HG03558 (cell line): ENCODE results near the gene FOXN3.

ENCODE experiments used
- ATAC-seq: cut with Tn5 transposase; IDR thresholded peaks from one replicate; pipeline ENCODE4 v1.9.1; 2021; ENCODE audit warnings: moderate number of reproducible peaks; ENCODE audit not compliant: unreplicated experiment; ENCODE audit errors: extremely low read depth

FOXN3 gene

GRCh38 chr14:89290813-89291212 lies 126.2 kb downstream of the FOXN3 start:
- no peak for ATAC-seq

DNA sequence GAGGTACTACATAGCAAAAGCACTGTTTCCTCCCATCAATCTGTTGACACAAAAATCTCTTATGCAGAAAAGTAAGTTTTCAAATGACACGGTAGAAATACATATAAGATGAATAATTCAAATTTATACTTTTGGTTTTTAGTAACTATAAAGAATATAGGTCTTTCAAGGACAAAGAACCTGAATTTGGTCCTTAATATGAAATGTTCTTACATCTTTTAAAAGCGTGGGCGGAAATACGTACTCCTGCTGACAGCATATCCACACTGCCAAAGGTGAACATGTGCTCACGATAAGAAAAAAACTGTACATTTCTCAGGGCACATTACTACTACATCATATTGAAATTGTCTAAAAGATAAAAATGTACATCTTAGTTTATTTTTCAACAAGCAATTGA lies 127.6 kb downstream of the FOXN3 start:
- ATAC-seq, result no peak

DNA sequence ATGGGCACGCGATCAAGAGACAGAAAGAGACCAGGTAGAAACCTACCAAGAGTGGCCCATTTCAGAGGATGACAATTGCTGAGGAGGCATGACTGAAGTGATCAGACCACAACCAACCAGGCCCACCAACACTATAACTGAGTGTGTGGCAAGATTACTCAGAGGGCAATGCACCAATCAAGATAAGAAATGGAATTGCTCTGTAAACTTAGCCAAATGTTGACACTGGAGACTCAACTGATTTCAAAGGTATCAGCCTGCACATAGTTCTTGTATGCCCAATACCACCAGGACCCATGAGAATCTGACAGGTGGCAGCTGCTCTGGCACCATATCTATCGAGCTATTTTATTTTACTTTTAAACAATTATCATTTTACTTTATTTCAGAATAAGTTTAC lies 128.9 kb downstream of the FOXN3 start:
- ATAC-seq, result no peak

GRCh38 chr14:89284333-89285058 lies 132.5 kb downstream of the FOXN3 start:
- no peak for ATAC-seq

GRCh38 chr14:89283327-89284060 lies 133.5 kb downstream of the FOXN3 start:
- ATAC-seq, result peak; percentile 62

DNA sequence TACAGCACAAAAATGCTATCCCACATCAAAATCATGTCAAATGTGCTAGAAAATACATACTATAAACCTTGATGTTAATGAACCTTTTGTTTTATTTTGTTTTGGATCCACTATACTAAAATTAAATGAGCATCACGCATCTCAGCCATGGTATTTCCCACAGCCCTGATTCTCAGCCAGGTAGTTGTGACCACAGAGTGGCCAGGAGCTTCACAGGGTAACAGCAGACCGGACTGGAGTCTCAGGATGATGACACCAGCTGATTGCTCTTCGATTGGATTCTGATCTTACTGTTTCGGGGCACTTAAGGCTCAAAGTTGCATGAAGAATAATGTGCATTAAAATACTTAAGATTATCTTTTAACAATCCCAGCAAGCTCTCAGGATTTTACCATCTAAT lies 134.8 kb downstream of the FOXN3 start:
- no peak for ATAC-seq

DNA sequence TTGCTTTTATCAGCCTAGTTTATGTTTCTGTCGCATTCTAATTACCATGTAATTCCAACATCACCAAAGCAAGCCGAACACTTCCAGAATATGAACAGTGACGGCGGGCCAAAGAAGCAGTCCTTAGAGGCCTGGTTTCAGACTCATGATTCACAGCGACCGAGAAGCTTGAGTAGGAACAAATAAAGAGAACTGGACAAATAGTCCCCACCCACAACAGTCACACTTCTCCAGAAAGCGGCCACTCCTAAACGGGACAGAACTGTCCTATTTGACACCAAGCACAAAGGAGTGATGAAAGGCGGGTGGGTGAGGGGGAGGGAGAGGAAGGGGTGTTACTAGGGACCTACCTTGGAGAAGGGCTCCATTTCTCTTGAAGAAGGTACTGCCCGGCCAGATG lies 136.4 kb downstream of the FOXN3 start:
- ATAC-seq, result no peak

GRCh38 chr14:89279649-89280232 lies 137.3 kb downstream of the FOXN3 start:
- no peak for ATAC-seq

GRCh38 chr14:89277203-89277602 lies 139.8 kb downstream of the FOXN3 start:
- ATAC-seq, result no peak

GRCh38 chr14:89276424-89276975 lies 140.5 kb downstream of the FOXN3 start:
- ATAC-seq, result peak; percentile 93

DNA sequence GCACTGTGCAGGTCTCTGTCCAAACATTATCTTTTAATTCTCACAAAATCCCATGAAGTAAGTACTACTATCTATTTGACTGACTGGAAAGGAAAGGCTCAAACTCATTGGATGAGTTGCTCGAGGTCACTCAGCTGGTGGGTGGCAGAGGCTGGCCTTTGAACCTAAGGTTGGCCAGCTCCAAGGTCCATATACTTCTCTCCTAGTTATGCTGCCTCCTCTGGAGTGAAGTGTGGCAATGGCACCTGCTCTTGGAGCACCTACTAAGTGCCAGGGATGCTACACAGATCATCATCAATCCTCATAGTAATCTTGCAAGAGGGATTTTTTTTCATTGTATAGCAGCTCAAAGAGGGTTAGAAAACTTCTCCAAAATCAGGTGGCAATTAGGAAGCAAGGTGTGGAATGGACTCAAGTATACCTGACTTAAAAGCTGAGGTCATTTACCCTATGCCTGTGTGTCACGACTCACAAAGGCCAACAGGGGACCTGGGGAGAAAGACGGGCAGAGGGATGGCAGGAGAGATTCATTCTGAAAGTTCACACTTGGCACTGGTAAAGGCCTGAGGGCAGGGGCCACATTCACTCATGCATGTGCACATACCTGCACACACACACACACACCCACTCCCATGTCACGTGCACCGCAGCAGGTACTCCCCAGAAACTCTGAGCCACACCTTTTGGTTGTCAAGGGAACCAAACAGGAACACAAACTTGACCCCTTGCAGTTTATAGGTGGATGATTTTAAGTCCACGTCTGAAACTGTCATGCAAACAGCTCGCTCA lies 146.4 kb downstream of the FOXN3 start:
- ATAC-seq, result peak; percentile 50

- no peak for ATAC-seq
Measured at GRCh38 chr14:89269404-89269803, 147.6 kb downstream of the FOXN3 start.

GRCh38 chr14:89268514-89268913 lies 148.5 kb downstream of the FOXN3 start:
- no peak for ATAC-seq

GRCh38 chr14:89267656-89268055 lies 149.4 kb downstream of the FOXN3 start:
- no peak for ATAC-seq

- no peak for ATAC-seq
Measured at GRCh38 chr14:89267163-89267562, 149.9 kb downstream of the FOXN3 start.

GRCh38 chr14:89266754-89267153 lies 150.3 kb downstream of the FOXN3 start:
- ATAC-seq, result no peak

- ATAC-seq, result no peak
Measured at GRCh38 chr14:89265234-89265633, 151.8 kb downstream of the FOXN3 start.

DNA sequence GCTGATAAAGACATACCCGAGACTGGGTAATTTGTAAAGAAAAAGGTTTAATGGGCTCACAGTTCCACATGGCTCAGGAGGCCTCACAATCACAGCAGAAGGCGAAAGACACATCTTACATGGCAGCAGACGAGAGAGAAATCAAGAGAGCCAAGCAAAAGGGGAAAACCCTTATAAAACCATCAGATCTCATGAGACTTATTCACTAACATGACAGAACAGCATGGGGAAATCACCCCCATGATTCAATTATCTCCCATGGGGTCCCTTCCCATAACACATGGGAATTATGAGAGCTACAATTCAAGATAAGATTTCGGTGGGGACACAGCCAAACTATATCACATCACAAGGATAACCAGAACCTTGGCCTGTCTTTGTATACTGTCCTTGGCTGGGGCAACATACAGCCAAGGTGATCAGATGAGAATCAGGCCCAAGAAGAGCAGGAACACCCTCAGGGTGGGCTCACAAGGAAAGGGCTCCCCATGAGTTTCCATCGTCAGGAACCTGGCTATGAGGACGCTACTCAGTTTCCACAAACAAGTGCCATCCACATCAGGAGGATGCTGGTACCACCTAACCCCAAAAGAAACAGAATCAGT lies 152.7 kb downstream of the FOXN3 start:
- no peak for ATAC-seq

GRCh38 chr14:89262041-89262440 lies 155.0 kb downstream of the FOXN3 start:
- ATAC-seq, result no peak

- ATAC-seq, result no peak
Measured at GRCh38 chr14:89260898-89261297, 156.1 kb downstream of the FOXN3 start.
